SIG-M5 treated with dmso at 0.1 percent for 504 hours (cell line): ENCODE measurements around the gene NALCN.
"Not testable (repeated sequence)": the region's sequence is repeated elsewhere in the genome, so short reads cannot be mapped to it uniquely, and the experiment has no call there.

Experiments
- DNase-seq: peaks from one replicate; lab custom pipeline; 2025; ENCODE audit not compliant: unreplicated experiment; lab: John Stamatoyannopoulos, UW

The NALCN gene

DNA sequence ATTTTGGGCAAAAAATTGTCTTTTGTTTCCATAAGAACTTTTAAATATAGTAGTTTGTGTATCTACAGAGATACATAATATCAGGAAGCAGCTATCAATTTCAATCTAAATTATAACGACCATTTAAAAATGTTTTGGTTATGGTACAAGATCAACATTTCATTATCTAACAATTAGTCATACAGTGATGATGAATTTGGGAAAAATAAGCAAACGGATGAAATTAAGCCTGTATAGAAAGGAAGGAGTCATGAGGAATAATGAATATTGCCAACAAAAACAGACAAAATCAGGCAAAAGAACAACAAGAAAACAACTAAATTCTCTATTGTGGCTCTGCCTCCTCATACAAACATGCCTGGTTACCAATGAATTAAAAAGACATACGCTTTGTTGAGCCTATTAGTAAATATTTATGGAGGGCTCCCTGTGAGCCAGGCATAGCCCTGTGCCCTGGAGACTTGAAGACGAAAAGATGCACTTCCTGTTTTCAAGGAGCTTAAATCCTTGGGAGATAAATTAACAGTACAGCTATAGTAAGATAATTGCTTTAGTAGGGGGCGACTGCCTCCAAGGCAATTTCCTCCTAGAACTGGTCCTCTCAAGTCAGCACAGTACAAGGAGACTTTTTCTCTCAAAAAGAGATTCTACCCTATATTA is 73.0 kb downstream of the NALCN start:
- peak; percentile 14 for DNase-seq

DNA sequence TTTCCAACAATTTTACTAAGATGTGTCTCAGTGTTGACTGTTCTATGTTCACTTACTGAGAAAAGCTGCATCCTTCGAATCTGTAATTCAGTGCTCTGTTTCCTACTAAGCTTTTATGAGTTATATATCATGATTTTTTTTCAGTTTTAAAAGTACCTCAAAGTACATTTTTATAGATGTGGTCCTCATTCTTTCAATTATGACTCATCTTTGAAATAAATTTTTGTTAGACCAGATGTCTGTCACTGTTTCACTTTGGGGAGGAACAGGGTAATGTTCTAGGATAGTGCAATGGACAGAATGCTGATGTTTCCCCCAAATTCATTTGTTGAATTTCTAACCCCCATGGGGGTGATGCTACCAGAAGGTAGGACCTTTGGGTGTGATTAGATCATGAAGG is 74.8 kb downstream of the NALCN start:
- no peak for DNase-seq

- DNase-seq, result no peak
These were observed 77.1 kb downstream of the NALCN start for GRCh38 chr13:101339202-101339601.

DNA sequence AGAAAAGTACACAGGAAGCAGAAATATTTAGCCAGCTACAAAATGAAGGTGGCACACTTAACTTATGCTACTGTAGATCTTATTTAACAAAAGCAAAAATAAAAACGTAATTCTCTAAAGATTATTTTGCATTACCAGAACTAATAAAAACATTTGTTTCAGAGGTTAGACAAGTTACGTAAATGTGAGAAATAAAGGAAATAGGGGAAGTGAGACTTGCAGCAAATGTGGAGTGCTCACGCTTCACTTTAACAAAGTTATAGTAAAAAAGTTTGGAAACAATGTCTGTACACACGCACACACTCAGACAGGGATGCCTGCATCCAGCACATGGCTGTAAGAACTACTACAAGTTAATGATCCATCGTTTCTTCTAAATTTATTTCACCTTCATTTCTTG is 83.7 kb downstream of the NALCN start:
- peak; percentile 48 for DNase-seq

GRCh38 chr13:101331731-101332130 is 84.6 kb downstream of the NALCN start:
- no peak for DNase-seq

DNA sequence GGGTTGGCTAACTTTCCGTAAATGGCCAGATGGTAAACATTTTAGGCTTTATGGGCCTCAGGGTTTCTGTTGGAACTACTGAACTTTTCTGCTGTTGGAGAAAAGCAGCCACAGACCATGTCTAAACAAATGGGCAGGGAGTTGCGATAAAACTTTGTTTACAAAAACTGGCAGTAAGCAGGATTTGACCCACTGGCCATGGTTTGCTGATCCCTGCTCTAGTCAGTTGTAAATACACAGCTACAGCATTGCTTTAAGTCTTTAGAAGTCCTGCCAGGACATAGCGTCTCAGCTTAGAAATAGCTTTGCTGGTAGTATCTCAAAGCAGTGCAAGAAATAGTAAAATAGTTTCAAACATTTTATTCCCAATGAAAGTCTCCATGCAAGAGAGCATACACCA is 88.4 kb downstream of the NALCN start:
- DNase-seq, result no peak

DNA sequence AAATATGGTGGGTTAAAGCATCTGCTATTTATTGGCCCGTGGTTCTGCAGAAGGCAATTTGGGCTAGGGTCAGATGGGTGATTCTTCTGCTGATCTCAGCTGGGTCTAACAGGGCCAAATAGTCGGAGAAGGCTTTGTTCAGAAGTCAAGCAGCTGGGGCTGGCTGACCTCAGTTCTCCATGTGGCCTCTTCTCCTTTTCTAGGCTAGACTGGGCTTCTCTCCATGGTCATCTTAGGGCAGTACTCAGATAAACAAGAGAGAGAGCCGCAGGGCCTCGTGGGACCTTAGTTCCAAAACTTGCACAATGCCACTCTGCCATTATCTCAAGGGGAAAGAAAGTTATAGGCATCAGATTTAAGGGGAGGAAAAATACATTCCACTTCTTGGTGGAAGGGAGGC is 89.6 kb downstream of the NALCN start:
- no peak for DNase-seq

GRCh38 chr13:101325423-101325822 is 90.9 kb downstream of the NALCN start:
- no peak for DNase-seq

DNA sequence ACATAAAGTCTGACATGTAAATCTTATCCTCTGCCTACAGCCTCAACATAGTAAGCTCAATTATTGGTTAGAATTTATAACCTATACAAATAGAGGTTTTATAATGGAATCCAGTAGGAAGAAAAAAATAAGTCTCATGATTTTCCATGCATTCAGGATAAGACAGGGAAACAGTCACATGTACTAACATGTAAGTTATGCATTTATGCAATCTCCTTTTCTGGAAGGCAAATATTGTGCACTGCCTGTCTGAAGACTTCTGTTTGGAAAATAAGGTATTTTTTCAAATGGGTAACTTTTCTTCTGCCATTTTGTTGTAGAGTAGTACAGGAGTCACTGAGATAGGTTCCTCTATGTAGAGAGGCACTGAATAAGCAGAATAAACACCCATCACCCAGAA is 92.7 kb downstream of the NALCN start:
- no peak for DNase-seq

- no peak for DNase-seq
These were observed 98.3 kb downstream of the NALCN start for GRCh38 chr13:101317986-101318523.

DNA sequence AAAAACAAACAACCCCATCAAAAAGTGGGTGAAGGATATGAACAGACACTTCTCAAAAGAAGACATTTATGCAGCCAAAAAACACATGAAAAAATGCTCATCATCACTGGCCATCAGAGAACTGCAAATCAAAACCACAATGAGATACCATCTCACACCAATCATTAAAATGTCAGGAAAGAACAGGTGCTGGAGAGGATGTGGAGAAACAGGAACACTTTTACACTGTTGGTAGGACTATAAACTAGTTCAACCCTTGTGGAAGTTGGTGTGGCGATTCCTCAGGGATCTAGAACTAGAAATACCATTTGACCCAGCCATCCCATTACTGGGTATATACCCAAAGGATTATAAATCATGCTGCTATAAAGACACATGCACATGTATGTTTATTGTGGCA is 102.8 kb downstream of the NALCN start:
- not testable (repeated sequence) for DNase-seq

GRCh38 chr13:101309014-101309619 is 107.2 kb downstream of the NALCN start:
- DNase-seq, result no peak

GRCh38 chr13:101308247-101309013 is 107.9 kb downstream of the NALCN start:
- DNase-seq, result no peak

- no peak for DNase-seq
These were observed 109.1 kb downstream of the NALCN start for GRCh38 chr13:101307181-101307701.

GRCh38 chr13:101306773-101307172 is 109.5 kb downstream of the NALCN start:
- DNase-seq, result no peak

- no peak for DNase-seq
These were observed 110.3 kb downstream of the NALCN start for GRCh38 chr13:101305981-101306411.

DNA sequence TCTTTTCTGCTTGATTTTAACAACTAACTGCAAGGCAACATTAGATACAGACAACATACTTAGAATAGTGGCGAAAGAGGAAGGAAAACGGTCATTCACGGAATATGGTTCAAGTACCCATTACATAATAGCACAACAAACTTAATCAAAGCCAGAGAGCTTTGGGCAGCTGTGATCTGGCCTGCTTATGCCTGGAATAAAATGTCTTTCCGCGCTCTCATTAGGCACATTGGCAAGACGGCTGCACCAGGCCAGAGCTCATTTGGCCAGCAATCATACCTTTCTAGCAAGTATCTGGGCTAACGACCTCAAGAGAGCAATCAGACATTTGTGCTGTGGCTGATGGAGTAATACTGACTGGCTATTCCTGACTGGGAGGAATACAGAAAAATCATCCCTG is 112.8 kb downstream of the NALCN start:
- no peak for DNase-seq

DNA sequence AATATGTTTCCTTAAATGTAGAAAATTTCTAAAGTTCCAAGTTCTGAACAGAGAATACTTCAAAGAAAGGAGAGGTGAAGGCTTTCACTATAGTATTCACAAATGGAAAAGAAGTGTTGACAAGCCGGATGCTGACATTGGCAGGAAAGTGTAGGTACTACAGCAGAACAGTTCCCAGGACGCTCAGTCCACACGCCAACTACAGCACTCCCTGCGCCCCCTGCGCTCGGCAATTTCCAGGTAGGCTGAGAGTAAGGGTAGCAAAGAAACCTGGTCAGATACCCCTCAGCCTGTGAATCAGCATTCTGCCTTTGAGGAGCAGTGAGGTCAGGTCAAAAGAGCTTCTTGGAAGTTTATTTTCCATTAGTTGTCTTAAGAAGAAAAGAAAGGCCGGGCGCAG is 115.3 kb downstream of the NALCN start:
- DNase-seq, result no peak

GRCh38 chr13:101300531-101300930 is 115.8 kb downstream of the NALCN start:
- DNase-seq, result no peak

DNA sequence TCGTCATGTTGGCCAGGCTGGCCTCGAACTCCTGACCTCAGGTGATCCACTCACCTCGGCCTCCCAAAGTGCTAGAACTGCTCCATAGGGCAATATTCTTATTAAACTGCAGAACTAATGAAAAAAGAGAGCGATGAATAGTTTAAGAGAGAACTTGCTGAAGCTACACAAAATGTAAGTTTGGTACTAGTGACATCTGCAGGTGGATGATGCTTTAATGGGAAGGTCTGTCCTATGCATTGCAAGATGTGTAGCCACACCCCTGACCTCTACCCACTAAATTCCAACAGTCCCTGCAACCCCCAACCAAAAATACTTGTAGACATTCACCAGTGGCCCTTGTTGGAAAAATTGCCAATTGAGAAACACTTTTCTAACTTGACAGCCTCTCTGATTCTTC is 117.8 kb downstream of the NALCN start:
- no peak for DNase-seq

- DNase-seq, result no peak
These were observed 118.5 kb downstream of the NALCN start for GRCh38 chr13:101297794-101298193.

- DNase-seq, result no peak
These were observed 123.6 kb downstream of the NALCN start for GRCh38 chr13:101292711-101293110.
